Measurements from ENCODE around the gene RIPOR2.

The RIPOR2 gene

GRCh38 chr6:24851086-24851485 is 84.7 kb downstream of the RIPOR2 start:
- Histone ChIP-seq H3K9me3 (ENCODE audit: low read length) (no peaks in the 10 kb centered on the region), H3K36me3 (ENCODE audit: insufficient read depth, low read length) (no peaks in the 10 kb centered on the region), H3K4me1 (ENCODE audit: insufficient read depth, low read length) (no peaks in the 10 kb centered on the region), H3K9ac (ENCODE audit: low read length) (no peak overlapping the region), H3K27ac (ENCODE audit: low read depth, low read length) (no peak overlapping the region), H3K27me3 (ENCODE audit: control insufficient read depth in 1 of 2, insufficient read depth in 2 of 2, low read length in 2 of 2) (no peaks in the 10 kb centered on the region), H3K4me3 (ENCODE audit: low read depth in 1 of 2, low read length in 2 of 2) (no peak overlapping the region)

- H3K4me3 ChIP-seq (ENCODE audit: low read depth in 1 of 2, low read length in 2 of 2), result no peak overlapping the region
- no peaks in the 10 kb centered on the region for H3K27me3 ChIP-seq (ENCODE audit: control insufficient read depth in 1 of 2, insufficient read depth in 2 of 2, low read length in 2 of 2)
- no peak overlapping the region for H3K27ac ChIP-seq (ENCODE audit: low read depth, low read length)
- no peaks in the 10 kb centered on the region for H3K36me3 ChIP-seq (ENCODE audit: insufficient read depth, low read length)
- no peaks in the 10 kb centered on the region for H3K9me3 ChIP-seq (ENCODE audit: low read length)
- H3K4me1 ChIP-seq (ENCODE audit: insufficient read depth, low read length), result no peaks in the 10 kb centered on the region
- H3K9ac ChIP-seq (ENCODE audit: low read length), result no peak overlapping the region
These were observed 86.0 kb downstream of the RIPOR2 start for GRCh38 chr6:24849713-24850112.

DNA sequence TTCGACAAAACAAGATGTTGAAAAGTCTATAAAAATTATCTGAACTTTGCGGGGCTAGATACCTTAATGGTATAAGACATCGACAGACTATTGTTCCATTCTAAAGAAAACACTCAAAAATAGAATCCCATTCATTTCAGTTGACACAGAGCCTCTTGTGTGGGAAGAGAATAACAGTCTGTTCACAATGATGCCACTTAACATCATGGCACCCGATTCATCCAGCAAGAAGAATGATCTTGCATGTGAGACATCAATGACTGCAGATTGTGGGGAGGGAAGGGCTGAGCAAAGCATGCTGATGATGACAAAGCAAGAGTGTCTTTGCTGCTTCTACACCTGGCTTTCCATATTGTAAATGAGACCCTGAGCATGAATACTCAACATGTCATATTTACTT is 87.3 kb downstream of the RIPOR2 start:
- no peaks in the 10 kb centered on the region for H3K9me3 ChIP-seq (ENCODE audit: low read length)
- no peak overlapping the region for H3K9ac ChIP-seq (ENCODE audit: low read length)
- H3K4me1 ChIP-seq (ENCODE audit: insufficient read depth, low read length), result no peaks in the 10 kb centered on the region
- no peak overlapping the region for H3K4me3 ChIP-seq (ENCODE audit: low read depth in 1 of 2, low read length in 2 of 2)
- no peaks in the 10 kb centered on the region for H3K36me3 ChIP-seq (ENCODE audit: insufficient read depth, low read length)
- H3K27ac ChIP-seq (ENCODE audit: low read depth, low read length), result no peak overlapping the region
- H3K27me3 ChIP-seq (ENCODE audit: control insufficient read depth in 1 of 2, insufficient read depth in 2 of 2, low read length in 2 of 2), result no peaks in the 10 kb centered on the region

GRCh38 chr6:24847402-24847801 is 88.4 kb downstream of the RIPOR2 start:
- Histone ChIP-seq H3K27me3 (ENCODE audit: control insufficient read depth in 1 of 2, insufficient read depth in 2 of 2, low read length in 2 of 2) (no peaks in the 10 kb centered on the region), H3K4me1 (ENCODE audit: insufficient read depth, low read length) (no peaks in the 10 kb centered on the region), H3K4me3 (ENCODE audit: low read depth in 1 of 2, low read length in 2 of 2) (no peak overlapping the region), H3K27ac (ENCODE audit: low read depth, low read length) (no peak overlapping the region), H3K36me3 (ENCODE audit: insufficient read depth, low read length) (no peaks in the 10 kb centered on the region), H3K9ac (ENCODE audit: low read length) (no peak overlapping the region), H3K9me3 (ENCODE audit: low read length) (no peaks in the 10 kb centered on the region)

- Histone ChIP-seq H3K9ac (ENCODE audit: low read length) (no peak overlapping the region), H3K27ac (ENCODE audit: low read depth, low read length) (no peak overlapping the region), H3K27me3 (ENCODE audit: control insufficient read depth in 1 of 2, insufficient read depth in 2 of 2, low read length in 2 of 2) (no peaks in the 10 kb centered on the region), H3K4me1 (ENCODE audit: insufficient read depth, low read length) (no peaks in the 10 kb centered on the region), H3K4me3 (ENCODE audit: low read depth in 1 of 2, low read length in 2 of 2) (no peak overlapping the region), H3K9me3 (ENCODE audit: low read length) (no peaks in the 10 kb centered on the region), H3K36me3 (ENCODE audit: insufficient read depth, low read length) (no peaks in the 10 kb centered on the region)
These were observed 90.2 kb downstream of the RIPOR2 start for GRCh38 chr6:24845578-24845977.

GRCh38 chr6:24844903-24845302 is 90.9 kb downstream of the RIPOR2 start:
- Histone ChIP-seq H3K9ac (ENCODE audit: low read length) (no peak overlapping the region), H3K36me3 (ENCODE audit: insufficient read depth, low read length) (no peaks in the 10 kb centered on the region), H3K4me3 (ENCODE audit: low read depth in 1 of 2, low read length in 2 of 2) (no peak overlapping the region), H3K27ac (ENCODE audit: low read depth, low read length) (no peak overlapping the region), H3K9me3 (ENCODE audit: low read length) (no peaks in the 10 kb centered on the region), H3K27me3 (ENCODE audit: control insufficient read depth in 1 of 2, insufficient read depth in 2 of 2, low read length in 2 of 2) (no peaks in the 10 kb centered on the region), H3K4me1 (ENCODE audit: insufficient read depth, low read length) (no peaks in the 10 kb centered on the region)

DNA sequence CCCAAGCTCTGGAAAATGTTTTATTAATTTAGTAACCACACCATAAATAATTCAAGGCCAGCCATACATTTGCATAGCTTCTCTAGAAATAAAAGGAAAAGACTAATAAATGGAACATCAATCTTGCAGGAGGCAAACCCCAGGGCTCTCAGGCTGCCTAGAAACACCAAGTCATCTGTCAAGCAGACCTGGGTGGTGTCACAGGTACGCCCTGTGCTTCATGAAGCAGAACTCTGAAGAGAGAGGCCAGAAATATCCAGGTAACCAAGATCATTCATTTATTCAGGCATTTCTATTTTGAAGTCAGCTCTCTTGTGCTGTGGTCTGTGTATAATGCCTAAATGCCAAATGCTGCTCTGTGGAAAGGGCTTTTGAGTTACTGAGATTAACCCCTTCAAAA is 91.7 kb downstream of the RIPOR2 start:
- H3K27me3 ChIP-seq (ENCODE audit: control insufficient read depth in 1 of 2, insufficient read depth in 2 of 2, low read length in 2 of 2), result no peaks in the 10 kb centered on the region
- H3K9ac ChIP-seq (ENCODE audit: low read length), result no peak overlapping the region
- no peak overlapping the region for H3K4me3 ChIP-seq (ENCODE audit: low read depth in 1 of 2, low read length in 2 of 2)
- no peaks in the 10 kb centered on the region for H3K4me1 ChIP-seq (ENCODE audit: insufficient read depth, low read length)
- H3K27ac ChIP-seq (ENCODE audit: low read depth, low read length), result no peak overlapping the region
- H3K9me3 ChIP-seq (ENCODE audit: low read length), result no peaks in the 10 kb centered on the region
- H3K36me3 ChIP-seq (ENCODE audit: insufficient read depth, low read length), result no peaks in the 10 kb centered on the region

- no peaks in the 10 kb centered on the region for H3K9me3 ChIP-seq (ENCODE audit: low read length)
- H3K4me1 ChIP-seq (ENCODE audit: insufficient read depth, low read length), result no peaks in the 10 kb centered on the region
- no peak overlapping the region for H3K27ac ChIP-seq (ENCODE audit: low read depth, low read length)
- no peaks in the 10 kb centered on the region for H3K36me3 ChIP-seq (ENCODE audit: insufficient read depth, low read length)
- no peak overlapping the region for H3K9ac ChIP-seq (ENCODE audit: low read length)
- H3K4me3 ChIP-seq (ENCODE audit: low read depth in 1 of 2, low read length in 2 of 2), result no peak overlapping the region
- no peaks in the 10 kb centered on the region for H3K27me3 ChIP-seq (ENCODE audit: control insufficient read depth in 1 of 2, insufficient read depth in 2 of 2, low read length in 2 of 2)
These were observed 95.6 kb downstream of the RIPOR2 start for GRCh38 chr6:24840187-24840586.

- Histone ChIP-seq H3K4me3 (ENCODE audit: low read depth in 1 of 2, low read length in 2 of 2) (no peak overlapping the region), H3K27me3 (ENCODE audit: control insufficient read depth in 1 of 2, insufficient read depth in 2 of 2, low read length in 2 of 2) (no peaks in the 10 kb centered on the region), H3K9me3 (ENCODE audit: low read length) (no peaks in the 10 kb centered on the region), H3K4me1 (ENCODE audit: insufficient read depth, low read length) (no peaks in the 10 kb centered on the region), H3K27ac (ENCODE audit: low read depth, low read length) (no peak overlapping the region), H3K9ac (ENCODE audit: low read length) (no peak overlapping the region), H3K36me3 (ENCODE audit: insufficient read depth, low read length) (no peaks in the 10 kb centered on the region)
These were observed 96.8 kb downstream of the RIPOR2 start for GRCh38 chr6:24838994-24839393.

- no peaks in the 10 kb centered on the region for H3K27me3 ChIP-seq (ENCODE audit: control insufficient read depth in 1 of 2, insufficient read depth in 2 of 2, low read length in 2 of 2)
- H3K27ac ChIP-seq (ENCODE audit: low read depth, low read length), result no peak overlapping the region
- H3K9ac ChIP-seq (ENCODE audit: low read length), result no peak overlapping the region
- no peaks in the 10 kb centered on the region for H3K36me3 ChIP-seq (ENCODE audit: insufficient read depth, low read length)
- H3K9me3 ChIP-seq (ENCODE audit: low read length), result no peaks in the 10 kb centered on the region
- H3K4me1 ChIP-seq (ENCODE audit: insufficient read depth, low read length), result no peaks in the 10 kb centered on the region
- no peak overlapping the region for H3K4me3 ChIP-seq (ENCODE audit: low read depth in 1 of 2, low read length in 2 of 2)
These were observed 97.7 kb downstream of the RIPOR2 start for GRCh38 chr6:24838081-24838480.

DNA sequence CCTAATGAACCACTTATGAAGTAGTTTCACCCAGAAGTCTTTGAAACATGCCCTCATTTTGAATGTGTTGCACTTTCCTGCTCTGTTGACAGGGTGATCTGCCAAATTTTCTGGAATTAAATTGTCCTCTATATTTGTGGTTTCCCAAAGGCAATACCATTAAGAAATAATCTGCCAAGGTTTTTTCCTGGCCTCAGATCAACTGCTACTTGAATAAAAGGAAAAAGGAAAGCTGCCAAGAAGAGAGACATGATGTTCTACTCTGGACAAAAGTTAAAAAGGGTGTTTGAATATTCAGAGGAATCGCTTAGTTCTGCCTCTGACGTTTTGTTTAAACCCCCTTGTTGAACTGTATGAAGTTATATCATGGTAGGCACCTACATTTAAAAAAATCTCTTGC is 99.7 kb downstream of the RIPOR2 start:
- Histone ChIP-seq H3K9me3 (ENCODE audit: low read length) (no peaks in the 10 kb centered on the region), H3K4me3 (ENCODE audit: low read depth in 1 of 2, low read length in 2 of 2) (no peak overlapping the region), H3K27ac (ENCODE audit: low read depth, low read length) (no peak overlapping the region)

GRCh38 chr6:24833711-24834386 is 101.9 kb downstream of the RIPOR2 start:
- Histone ChIP-seq H3K4me3 (ENCODE audit: low read depth in 1 of 2, low read length in 2 of 2) (no peak overlapping the region), H3K9ac (ENCODE audit: low read length) (no peak overlapping the region), H3K36me3 (ENCODE audit: insufficient read depth, low read length) (no peaks in the 10 kb centered on the region), H3K27me3 (ENCODE audit: control insufficient read depth in 1 of 2, insufficient read depth in 2 of 2, low read length in 2 of 2) (no peaks in the 10 kb centered on the region), H3K27ac (ENCODE audit: low read depth, low read length) (no peak overlapping the region), H3K4me1 (ENCODE audit: insufficient read depth, low read length) (no peaks in the 10 kb centered on the region), H3K9me3 (ENCODE audit: low read length) (no peaks in the 10 kb centered on the region)

More for the DNA sequence above, 99.7 kb downstream of the RIPOR2 start:
- Histone ChIP-seq H3K27me3 (ENCODE audit: control insufficient read depth in 1 of 2, insufficient read depth in 2 of 2, low read length in 2 of 2) (no peaks in the 10 kb centered on the region), H3K4me1 (ENCODE audit: insufficient read depth, low read length) (no peaks in the 10 kb centered on the region), H3K36me3 (ENCODE audit: insufficient read depth, low read length) (no peaks in the 10 kb centered on the region), H3K9ac (ENCODE audit: low read length) (no peak overlapping the region)
